ENCODE data around the gene SYNE2.

- no peak for TF ChIP-seq CTCF (IDR thresholded peaks at IDR 0.05)
- TF ChIP-seq POLR2A (IDR thresholded peaks at IDR 0.05) = no peak
Measured at GRCh38 chr14:64213853-64214570, 361.2 kb downstream of the SYNE2 start.
